Choroid plexus epithelial cell (primary cell): ENCODE results near the gene CAND1.
"Not testable (repeated sequence)": the region's sequence is repeated elsewhere in the genome, so short reads cannot be mapped to it uniquely, and the experiment has no call there.

Experiments
- DNase-seq: peaks from one replicate; pipeline ENCODE4 v3.0.0-alpha.2; 2010; ENCODE audit warnings: low read depth
- H3K4me3 ChIP-seq: 2 replicates; pipeline ENCODE4 v1.5.1; 2011; ENCODE audit warnings: low read depth, mild to moderate bottlenecking, control low read depth, low read length, moderate library complexity
- CTCF ChIP-seq: conservative IDR thresholded peaks from 2 replicates; pipeline ENCODE4 v1.5.1; 2011; ENCODE audit warnings: low read depth, mild to moderate bottlenecking, control low read depth, inconsistent platforms, low read length, moderate library complexity

CAND1 gene

GRCh38 chr12:67331123-67331522 is 62.0 kb downstream of the CAND1 start:
- TF ChIP-seq CTCF: no peak
- DNase-seq: no peak
- H3K4me3 ChIP-seq: no peak overlapping the region

GRCh38 chr12:67331828-67332227 is 62.7 kb downstream of the CAND1 start:
- no peak for DNase-seq
- no peak overlapping the region for H3K4me3 ChIP-seq
- no peak for TF ChIP-seq CTCF

GRCh38 chr12:67333649-67334048 is 64.5 kb downstream of the CAND1 start:
- no peak for TF ChIP-seq CTCF
- DNase-seq: no peak
- H3K4me3 ChIP-seq: no peak overlapping the region

- TF ChIP-seq CTCF: no peak
- DNase-seq: no peak
- no peak overlapping the region for H3K4me3 ChIP-seq
These were observed 69.3 kb downstream of the CAND1 start for GRCh38 chr12:67338426-67338825.

- no peak for DNase-seq
- no peak for TF ChIP-seq CTCF
- H3K4me3 ChIP-seq: no peak overlapping the region
These were observed 70.4 kb downstream of the CAND1 start for GRCh38 chr12:67339530-67339929.

- not testable (repeated sequence) for DNase-seq
These were observed 71.9 kb downstream of the CAND1 start for GRCh38 chr12:67341086-67341485.

GRCh38 chr12:67344979-67345710 is 76.0 kb downstream of the CAND1 start:
- no peak for TF ChIP-seq CTCF
- no peak overlapping the region for H3K4me3 ChIP-seq
- DNase-seq: no peak

More at GRCh38 chr12:67341086-67341485, 71.9 kb downstream of the CAND1 start:
- H3K4me3 ChIP-seq: not testable (repeated sequence)
